ENCODE data around the gene EN2.

The EN2 gene

DNA sequence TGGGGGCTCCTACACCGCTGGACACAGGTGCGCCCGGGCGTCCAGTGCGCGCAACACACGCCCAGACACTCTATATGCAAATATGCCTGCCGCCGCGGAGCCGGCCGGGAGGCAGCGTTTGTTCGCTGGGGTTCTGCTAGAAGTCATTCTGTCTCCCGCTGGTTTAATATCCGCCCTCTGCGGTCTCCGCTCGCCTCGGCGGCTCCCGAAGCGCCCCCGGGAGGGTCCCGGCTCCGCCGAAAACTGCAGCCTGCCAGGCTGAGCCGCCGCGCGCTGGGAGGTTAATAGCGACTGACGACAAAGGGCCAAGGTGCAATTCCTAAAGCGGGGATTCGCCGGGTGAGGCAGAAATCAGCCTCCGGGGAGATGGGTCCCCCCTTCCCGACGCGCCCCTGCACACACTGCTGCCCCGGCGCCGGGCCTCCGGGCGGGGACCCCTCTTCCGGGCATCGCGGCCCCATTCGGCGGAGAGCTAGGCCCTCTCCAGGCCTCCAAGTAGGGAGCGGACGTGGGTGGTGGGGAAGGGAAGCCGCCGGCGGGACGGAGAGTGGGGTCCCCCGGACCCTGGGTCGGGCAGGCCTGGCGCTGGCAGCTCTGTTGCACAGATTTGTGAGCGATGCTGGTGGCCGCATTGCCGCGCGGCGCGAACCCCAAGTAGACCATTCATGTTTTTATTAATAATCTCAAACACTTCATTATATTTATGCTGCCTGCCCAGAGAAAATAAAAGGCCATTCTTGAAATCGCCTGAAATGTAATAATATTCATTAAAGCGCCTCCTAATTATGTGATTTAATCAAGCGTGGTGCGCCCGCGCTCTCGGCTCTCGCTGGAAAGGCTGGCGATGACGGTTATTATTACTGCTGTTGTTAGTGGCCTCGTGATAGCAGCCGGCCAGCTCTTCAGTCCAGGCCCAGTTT lies 9.1 kb downstream of the EN2 start:
- Histone ChIP-seq H4K20me1 (ENCODE audit: insufficient read depth) (no peaks in the 10 kb centered on the region), H3K36me3 (ENCODE audit: insufficient read depth) (no peaks in the 10 kb centered on the region), H3K4me3 (IDR thresholded peaks at IDR 0.05; ENCODE audit: insufficient read depth, low read depth, low read length) (no peak overlapping the region), H2AFZ (ENCODE audit: low read depth) (no peak overlapping the region), H3K27me3 (ENCODE audit: insufficient read depth, low read depth) (peaks cover 15% of the 10 kb centered on the region), H3K4me1 (ENCODE audit: low read depth, poor library complexity, severe bottlenecking) (no peaks in the 10 kb centered on the region), H3K79me2 (ENCODE audit: insufficient read depth, low read depth) (no peaks in the 10 kb centered on the region), H3K27ac (no peak overlapping the region), H3K4me2 (no peak overlapping the region), H3K9ac (no peak overlapping the region)
- TF ChIP-seq, protein P1, sequence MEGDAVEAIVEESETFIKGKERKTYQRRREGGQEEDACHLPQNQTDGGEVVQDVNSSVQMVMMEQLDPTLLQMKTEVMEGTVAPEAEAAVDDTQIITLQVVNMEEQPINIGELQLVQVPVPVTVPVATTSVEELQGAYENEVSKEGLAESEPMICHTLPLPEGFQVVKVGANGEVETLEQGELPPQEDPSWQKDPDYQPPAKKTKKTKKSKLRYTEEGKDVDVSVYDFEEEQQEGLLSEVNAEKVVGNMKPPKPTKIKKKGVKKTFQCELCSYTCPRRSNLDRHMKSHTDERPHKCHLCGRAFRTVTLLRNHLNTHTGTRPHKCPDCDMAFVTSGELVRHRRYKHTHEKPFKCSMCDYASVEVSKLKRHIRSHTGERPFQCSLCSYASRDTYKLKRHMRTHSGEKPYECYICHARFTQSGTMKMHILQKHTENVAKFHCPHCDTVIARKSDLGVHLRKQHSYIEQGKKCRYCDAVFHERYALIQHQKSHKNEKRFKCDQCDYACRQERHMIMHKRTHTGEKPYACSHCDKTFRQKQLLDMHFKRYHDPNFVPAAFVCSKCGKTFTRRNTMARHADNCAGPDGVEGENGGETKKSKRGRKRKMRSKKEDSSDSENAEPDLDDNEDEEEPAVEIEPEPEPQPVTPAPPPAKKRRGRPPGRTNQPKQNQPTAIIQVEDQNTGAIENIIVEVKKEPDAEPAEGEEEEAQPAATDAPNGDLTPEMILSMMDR (conservative IDR thresholded peaks at IDR 0.05; ENCODE audit: low read depth, low read length) = no peak

DNA sequence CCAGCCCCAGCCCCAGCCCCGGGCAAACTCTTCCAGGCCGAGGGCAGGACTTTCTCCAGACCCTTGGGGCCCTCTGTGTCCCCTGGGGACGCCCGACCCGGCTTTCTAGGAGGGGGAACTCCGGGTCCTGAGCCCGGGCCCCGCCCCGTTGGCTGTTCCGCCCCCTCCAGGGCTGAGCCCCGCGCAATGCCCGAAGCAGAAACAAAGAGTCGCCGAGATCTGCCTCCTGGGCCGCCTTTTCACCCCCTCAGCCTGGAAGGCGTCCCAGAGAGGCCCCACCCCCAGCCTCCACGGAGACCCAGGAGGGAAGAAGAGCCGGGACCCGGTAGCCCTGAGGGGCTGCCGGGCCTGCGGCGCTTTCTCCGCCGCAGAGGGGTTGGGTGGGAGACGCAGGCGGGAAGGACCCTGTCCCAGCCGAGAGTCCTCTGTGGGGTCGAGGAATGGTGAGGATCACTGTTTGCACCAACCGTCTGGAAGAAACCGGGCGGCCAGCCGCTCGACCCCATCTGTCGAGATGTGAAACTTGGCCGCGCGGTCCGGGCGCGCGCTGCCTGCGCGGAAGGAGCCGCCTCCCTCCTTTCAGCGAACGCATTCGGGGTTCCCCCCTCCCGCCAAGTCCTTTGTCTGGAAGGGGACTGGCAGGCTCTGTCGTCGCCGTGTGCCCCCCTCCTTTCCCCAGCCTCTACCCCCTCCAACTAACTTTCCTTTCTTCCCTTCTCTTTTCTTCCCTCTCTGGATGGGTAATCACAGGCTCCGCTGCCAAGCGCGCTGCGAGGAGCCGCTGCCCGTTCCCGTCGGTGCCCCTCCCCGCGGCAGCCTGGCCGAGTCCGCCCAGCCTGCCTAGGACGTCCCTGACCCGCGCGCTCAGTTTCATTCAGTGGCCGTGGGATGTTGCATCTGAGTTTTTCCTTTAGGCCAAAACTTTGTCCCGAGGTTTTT lies 10.2 kb downstream of the EN2 start:
- H3K4me1 ChIP-seq (ENCODE audit: low read depth, poor library complexity, severe bottlenecking) = no peaks in the 10 kb centered on the region
- no peak overlapping the region for H3K9ac ChIP-seq

DNA sequence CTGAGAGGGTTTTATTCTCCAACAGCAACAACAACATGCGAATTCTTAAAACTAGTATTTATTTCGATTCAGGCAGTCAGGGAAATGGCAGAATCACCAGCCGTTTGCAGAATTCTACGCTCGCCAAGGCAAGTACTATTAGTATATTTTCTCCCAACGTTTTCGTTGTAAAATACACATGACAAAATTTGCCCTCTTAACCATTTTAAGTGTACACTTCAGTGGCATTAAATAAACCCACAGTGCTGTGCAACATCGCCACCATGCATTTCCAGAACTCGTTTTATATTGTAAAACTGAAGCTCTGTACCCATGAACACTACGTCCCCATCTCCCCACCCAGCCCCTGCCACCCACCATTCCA lies 10.8 kb downstream of the EN2 start:
- peaks cover 27% of the 10 kb centered on the region for H3K27me3 ChIP-seq (ENCODE audit: insufficient read depth, low read depth)

More for the DNA sequence above, 10.2 kb downstream of the EN2 start:
- TF ChIP-seq, protein P1 (conservative IDR thresholded peaks at IDR 0.05; ENCODE audit: low read depth, low read length) = no peak
- Histone ChIP-seq H3K27ac (no peak overlapping the region), H3K36me3 (ENCODE audit: insufficient read depth) (no peaks in the 10 kb centered on the region), H3K4me2 (no peak overlapping the region), H3K27me3 (ENCODE audit: insufficient read depth, low read depth) (peaks cover 22% of the 10 kb centered on the region), H3K4me3 (IDR thresholded peaks at IDR 0.05; ENCODE audit: insufficient read depth, low read depth, low read length) (no peak overlapping the region), H3K79me2 (ENCODE audit: insufficient read depth, low read depth) (no peaks in the 10 kb centered on the region), H4K20me1 (ENCODE audit: insufficient read depth) (no peaks in the 10 kb centered on the region), H2AFZ (ENCODE audit: low read depth) (no peak overlapping the region)

More for the DNA sequence above, 10.8 kb downstream of the EN2 start:
- no peaks in the 10 kb centered on the region for H3K79me2 ChIP-seq (ENCODE audit: insufficient read depth, low read depth)
- H3K4me3 ChIP-seq (IDR thresholded peaks at IDR 0.05; ENCODE audit: insufficient read depth, low read depth, low read length) = no peak overlapping the region
- no peaks in the 10 kb centered on the region for H4K20me1 ChIP-seq (ENCODE audit: insufficient read depth)
- no peak overlapping the region for H3K4me2 ChIP-seq
- no peak overlapping the region for H3K27ac ChIP-seq
- TF ChIP-seq, protein P1 (conservative IDR thresholded peaks at IDR 0.05; ENCODE audit: low read depth, low read length) = no peak
- H3K9ac ChIP-seq = no peak overlapping the region
- no peaks in the 10 kb centered on the region for H3K4me1 ChIP-seq (ENCODE audit: low read depth, poor library complexity, severe bottlenecking)
- no peaks in the 10 kb centered on the region for H3K36me3 ChIP-seq (ENCODE audit: insufficient read depth)
- H2AFZ ChIP-seq (ENCODE audit: low read depth) = no peak overlapping the region

All from KMS-11 (cell line).